IMR-90 (cell line): ENCODE results near the gene ST3GAL3. TPM values are rescaled to one million over a fixed set of nuclear protein-coding genes. Genes with fewer than 3 reads are reported as not detected.

Experiments used
- ATAC-seq: fragments of 200-7000 bp; cut with Tn5 transposase; 2 replicates; pipeline ENCODE4 v1.9.1; 2020; ENCODE audit warnings: low read depth, mild to moderate bottlenecking, moderate library complexity
- BruUV-seq: library from RNA; stranded (reverse); fragments of 400-500 nt; replicated peaks from 2 replicates; lab custom pipeline; 2021; lab: Mats Ljungman, UMichigan
- CTCF ChIA-PET: fragments of 300-600 bp; formaldehyde crosslinking; extraction: SDS; loops from one replicate; lab custom pipeline; 2021; ENCODE audit warnings: antibody characterized with exemption; lab: Yijun Ruan, JAX
- POLR2A ChIA-PET: fragments of 300-600 bp; sonication (Branson Sonifier 250); formaldehyde crosslinking; loops from one replicate; lab custom pipeline; 2022; ENCODE audit warnings: antibody characterized with exemption; ENCODE audit not compliant: unreplicated experiment; lab: Charles Lee
- DNase-seq: peaks from one replicate; pipeline ENCODE4 v3.0.0; 2013
- H2AFZ ChIP-seq: replicated peaks from 2 replicates; pipeline ENCODE3; 2013; ENCODE audit warnings: low read length, mild to moderate bottlenecking; ENCODE audit not compliant: poor library complexity
- H2AK5ac ChIP-seq: 2 replicates; pipeline ENCODE4 v1.6.1; 2013; ENCODE audit warnings: low read depth, low read length, inconsistent platforms
- H2AK9ac ChIP-seq: replicated peaks from 2 replicates; pipeline ENCODE3; 2013; ENCODE audit warnings: mild to moderate bottlenecking, low read depth, low read length, moderate library complexity; ENCODE audit not compliant: poor library complexity
- H2BK120ac ChIP-seq: 2 replicates; pipeline ENCODE4 v1.6.1; 2013; ENCODE audit warnings: low read depth, low read length, inconsistent platforms
- H2BK15ac ChIP-seq: 3 replicates; pipeline ENCODE4 v1.6.1; 2013; ENCODE audit warnings: low read depth, low read length, inconsistent platforms
- H2BK20ac ChIP-seq: 2 replicates; pipeline ENCODE4 v1.6.1; 2013; ENCODE audit warnings: low read depth, mild to moderate bottlenecking, inconsistent platforms, low read length, moderate library complexity
- H2BK5ac ChIP-seq: 2 replicates; pipeline ENCODE4 v1.6.1; 2013; ENCODE audit warnings: mild to moderate bottlenecking, low read depth, low read length, inconsistent platforms; ENCODE audit not compliant: poor library complexity, severe bottlenecking
- H3K14ac ChIP-seq: replicated peaks from 2 replicates; pipeline ENCODE4 v1.6.1; 2013; ENCODE audit warnings: low read depth, low read length, inconsistent platforms
- H3K18ac ChIP-seq: 2 replicates; pipeline ENCODE4 v1.6.1; 2013; ENCODE audit warnings: low read depth, low read length, control low read depth
- H3K23ac ChIP-seq: 2 replicates; pipeline ENCODE4 v1.6.1; 2013; ENCODE audit warnings: low read depth, low read length, inconsistent platforms
- H3K27ac ChIP-seq: 2 replicates; pipeline ENCODE4 v1.5.1; 2013; ENCODE audit warnings: mild to moderate bottlenecking, control low read depth, low read length; ENCODE audit not compliant: insufficient read depth
- H3K27me3 ChIP-seq: 2 replicates; pipeline ENCODE4 v1.6.1; 2013; ENCODE audit warnings: low read length; ENCODE audit not compliant: control insufficient read depth, insufficient read depth
- H3K36me3 ChIP-seq: 2 replicates; pipeline ENCODE4 v1.6.1; 2013; ENCODE audit warnings: low read length, mixed read lengths; ENCODE audit not compliant: control insufficient read depth, insufficient read depth
- H3K4ac ChIP-seq: 2 replicates; pipeline ENCODE4 v1.6.1; 2013; ENCODE audit warnings: low read depth, low read length, inconsistent platforms
- H3K4me1 ChIP-seq: 2 replicates; pipeline ENCODE4 v1.6.1; 2013; ENCODE audit warnings: low read length, mixed read lengths; ENCODE audit not compliant: control insufficient read depth, insufficient read depth
- H3K4me2 ChIP-seq: 2 replicates; pipeline ENCODE4 v1.6.1; 2013; ENCODE audit warnings: low read depth, mild to moderate bottlenecking, control low read depth, low read length, moderate library complexity
- H3K4me3 ChIP-seq: 2 replicates; pipeline ENCODE4 v1.5.1; 2013; ENCODE audit warnings: low read depth, mild to moderate bottlenecking, control low read depth, low read length, moderate library complexity; ENCODE audit not compliant: insufficient read depth
- H3K56ac ChIP-seq: 2 replicates; pipeline ENCODE4 v1.6.1; 2013; ENCODE audit warnings: low read length, inconsistent platforms; ENCODE audit not compliant: insufficient read depth; ENCODE audit errors: extremely low read depth
- H3K79me1 ChIP-seq, 2 experiments: 2 replicates each; pipeline ENCODE4 v1.6.1; 2013; ENCODE audit warnings: low read length in 2 of 2, inconsistent platforms in 1 of 2, low read depth in 1 of 2
- H3K9ac ChIP-seq: 2 replicates; pipeline ENCODE4 v1.6.1; 2013; ENCODE audit warnings: low read depth, low read length, control low read depth
- H3K9me1 ChIP-seq: 2 replicates; pipeline ENCODE4 v1.6.1; 2013; ENCODE audit warnings: low read length, inconsistent platforms; ENCODE audit not compliant: insufficient read depth
- H3K9me3 ChIP-seq: 2 replicates; pipeline ENCODE4 v1.6.1; 2013; ENCODE audit warnings: low read length; ENCODE audit not compliant: control insufficient read depth, insufficient read depth
- H4K20me1 ChIP-seq: 2 replicates; pipeline ENCODE4 v1.6.1; 2013; ENCODE audit warnings: low read length, inconsistent platforms; ENCODE audit not compliant: insufficient read depth
- H4K5ac ChIP-seq: 2 replicates; pipeline ENCODE4 v1.6.1; 2013; ENCODE audit warnings: mild to moderate bottlenecking, low read depth, low read length, control low read depth
- H4K8ac ChIP-seq, 2 experiments: 2 replicates each; pipeline ENCODE4 v1.6.1; 2013; ENCODE audit warnings: low read depth in 2 of 2, low read length in 2 of 2, control low read depth in 1 of 2, inconsistent platforms in 1 of 2
- H4K91ac ChIP-seq: 2 replicates; pipeline ENCODE4 v1.6.1; 2013; ENCODE audit warnings: low read depth, low read length, inconsistent platforms; ENCODE audit not compliant: insufficient read depth
- CEBPB ChIP-seq: IDR thresholded peaks from 2 replicates; pipeline ENCODE4 v1.6.1; 2012; ENCODE audit warnings: low read depth, low read length, improper control_type of control experiment
- CTCF ChIP-seq: conservative IDR thresholded peaks from 2 replicates; pipeline ENCODE4 v1.5.1; 2012; ENCODE audit warnings: mild to moderate bottlenecking, low read depth, low read length, improper control_type of control experiment
- MAFK ChIP-seq: IDR thresholded peaks from 2 replicates; pipeline ENCODE4 v1.6.1; 2012; ENCODE audit warnings: low read depth, low read length, improper control_type of control experiment
- MAZ ChIP-seq: IDR thresholded peaks from 2 replicates; pipeline ENCODE4 v1.6.1; 2012; ENCODE audit warnings: low read depth, mild to moderate bottlenecking, low read length, improper control_type of control experiment, moderate library complexity, borderline replicate concordance
- NFE2L2 ChIP-seq: fragments of 150-350 bp; IDR thresholded peaks from 2 replicates; pipeline ENCODE4 v1.6.1; 2016; ENCODE audit warnings: low read depth, mild to moderate bottlenecking, low read length
- RAD21 ChIP-seq: IDR thresholded peaks from 2 replicates; pipeline ENCODE4 v1.6.1; 2012; ENCODE audit warnings: low read length, improper control_type of control experiment
- RFX5 ChIP-seq: IDR thresholded peaks from 2 replicates; pipeline ENCODE4 v1.8.0; 2012; ENCODE audit warnings: low read depth, mild to moderate bottlenecking, low read length, moderate library complexity
- SMC3 ChIP-seq: fragments of 150-350 bp; IDR thresholded peaks from 2 replicates; pipeline ENCODE4 v1.6.1; 2016; ENCODE audit warnings: low read depth, mild to moderate bottlenecking, antibody characterized with exemption, low read length, moderate library complexity
- WGBS, 2 experiments: methylation state at CpG; one replicate each; pipeline versions ENCODE4 v1.1.5 to v1.1.7; 2013; ENCODE audit warnings: missing lambda C conversion rate in 2 of 2; ENCODE audit not compliant: insufficient read length in 1 of 2; ENCODE audit errors: extremely low coverage in 2 of 2; 5-methylcytosine and 5-hydroxymethylcytosine counted together
- dilution Hi-C: fragments of 300-500 bp; cut with HindIII; formaldehyde crosslinking; loops from one replicate; pipeline ENCODE4 v1.14.3; 2018; ENCODE audit warnings: low sequenced_read_pairs; ENCODE audit not compliant: unreplicated experiment
- in situ Hi-C: fragments of 300-500 bp; cut with MboI; formaldehyde crosslinking; loops from 3 replicates; pipeline ENCODE4 v1.14.3; 2019; ENCODE audit warnings: low sequenced_read_pairs, inconsistent platforms, mixed read lengths
- intact Hi-C: fragments of 100-400 bp; cut with micrococcal nuclease; formaldehyde crosslinking; loops from 2 replicates; pipeline ENCODE4 v1.10.0; 2022
- polyA plus RNA-seq, 3 experiments: library from polyadenylated mRNA; depleted of rRNA; stranded (reverse); fragments of >200 nt; gene quantifications; 2 replicates each; pipeline ENCODE4 v1.2.3, GENCODE V29; 2012; ENCODE audit warnings: low replicate concordance in 1 of 3
- total RNA-seq: library from RNA; depleted of rRNA; stranded (reverse); fragments of >200 nt; gene quantifications from 2 replicates; pipeline ENCODE4 v1.2.3, GENCODE V29; 2012
- TF ChIP-seq, protein P1 (sequence below): fragments of 150-350 bp; IDR thresholded peaks from 2 replicates; pipeline ENCODE4 v1.6.1; 2016; ENCODE audit warnings: low read depth, mild to moderate bottlenecking, low read length, moderate library complexity, borderline replicate concordance

Gene ST3GAL3
- total and polyA plus RNA-seq, 2 of the 4 experiments (the other 2 are of a cell fraction), result 12.0 to 14.8 TPM

GRCh38 chr1:43687301-43688108 is 19.8 kb upstream of the ST3GAL3 start (continued):
- TF ChIP-seq CEBPB, result no peak

DNA sequence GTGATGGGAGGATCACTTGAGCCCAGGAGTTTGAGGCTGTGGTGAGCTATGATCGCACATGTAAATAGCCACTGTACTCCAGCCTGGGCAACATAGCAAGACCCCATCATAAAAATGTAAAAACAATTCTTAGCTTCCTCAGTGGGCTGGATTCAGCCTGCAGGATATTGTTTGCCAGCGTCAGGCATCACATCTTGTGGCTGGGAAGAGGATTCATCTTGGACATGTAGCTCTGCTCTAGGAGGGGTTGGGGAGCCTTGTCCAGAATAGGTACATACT is 19.3 kb upstream of the ST3GAL3 start:
- Histone ChIP-seq H3K14ac (no peak overlapping the region), H3K18ac (no peak overlapping the region), H3K9me1 (peaks cover 9% of the 10 kb centered on the region; the same call in 1 of the 2 replicates), H4K5ac (no peak overlapping the region), H2BK5ac (no peak overlapping the region), H3K23ac (peak overlapping the region; percentile 3; the same call in 1 of the 2 replicates), H4K8ac (no peak overlapping the region), H3K9ac (no peak overlapping the region), H3K27ac (no peak overlapping the region), H4K91ac (no peak overlapping the region), H3K36me3 (peaks cover 79% of the 10 kb centered on the region), H3K27me3 (no peaks in the 10 kb centered on the region), H2BK20ac (no peak overlapping the region), H3K4me1 (peaks cover 4% of the 10 kb centered on the region), H2BK120ac (no peak overlapping the region), H3K56ac (no peak overlapping the region), H2AK9ac (no peak overlapping the region), H2BK15ac (no peak overlapping the region), H3K4me3 (no peak overlapping the region), H3K9me3 (no peaks in the 10 kb centered on the region), H3K4ac (no peak overlapping the region), H3K4me2 (no peak overlapping the region), H2AFZ (no peak overlapping the region), H3K79me1 (peaks cover 34 to 60% of the 10 kb centered on the region in 2 experiments), H2AK5ac (no peak overlapping the region), H4K20me1 (peaks cover 20% of the 10 kb centered on the region; the same call in 1 of the 2 replicates)
- intact Hi-C loops (no loop called here), in situ Hi-C loops (no loop called here), dilution Hi-C loops (no loop called here)
- no peak for TF ChIP-seq MAZ
- TF ChIP-seq, protein P1, sequence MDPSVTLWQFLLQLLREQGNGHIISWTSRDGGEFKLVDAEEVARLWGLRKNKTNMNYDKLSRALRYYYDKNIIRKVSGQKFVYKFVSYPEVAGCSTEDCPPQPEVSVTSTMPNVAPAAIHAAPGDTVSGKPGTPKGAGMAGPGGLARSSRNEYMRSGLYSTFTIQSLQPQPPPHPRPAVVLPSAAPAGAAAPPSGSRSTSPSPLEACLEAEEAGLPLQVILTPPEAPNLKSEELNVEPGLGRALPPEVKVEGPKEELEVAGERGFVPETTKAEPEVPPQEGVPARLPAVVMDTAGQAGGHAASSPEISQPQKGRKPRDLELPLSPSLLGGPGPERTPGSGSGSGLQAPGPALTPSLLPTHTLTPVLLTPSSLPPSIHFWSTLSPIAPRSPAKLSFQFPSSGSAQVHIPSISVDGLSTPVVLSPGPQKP, result no peak
- no peak for TF ChIP-seq MAFK
- no peak for TF ChIP-seq CTCF
- no peak for TF ChIP-seq RFX5
- no peak for TF ChIP-seq SMC3
- no peak for TF ChIP-seq NFE2L2
- TF ChIP-seq RAD21, result no peak
- TF ChIP-seq CEBPB, result no peak
- ChIA-PET CTCF (interaction anchor here (0.6 to 1.1 kb wide), 2 partner anchors 21 to 360 kb away, joined by 3 read pairs; no protein-coding TSS in a partner anchor), POLR2A (no interaction called here)
- no peak for ATAC-seq
- no TSS peak for BruUV-seq
- DNase-seq, result no peak
- no CpG with 5 or more reads among the region's 2 CpGs for WGBS, 2 experiments
